ENCODE results near the gene UTP15.

DNA sequence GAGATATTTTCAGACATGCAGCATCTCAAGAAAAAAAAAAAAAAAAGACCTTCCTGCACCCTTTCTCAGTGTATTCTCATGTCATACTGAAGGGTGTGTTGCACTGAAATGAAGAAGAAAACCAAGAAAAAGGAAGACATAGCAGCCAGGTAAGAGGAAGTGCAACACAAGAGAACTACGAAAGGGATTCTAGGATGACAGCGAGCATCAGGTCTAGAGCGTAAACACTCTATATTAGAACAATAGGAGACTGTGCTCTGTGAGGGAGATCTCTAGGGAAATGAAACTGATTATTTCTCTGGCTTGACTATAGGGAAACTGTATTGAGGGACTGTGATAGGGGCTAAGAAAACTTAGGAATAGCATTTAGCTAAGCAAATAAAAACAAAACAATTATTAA is 37.3 kb upstream of the UTP15 start:
- TF ChIP-seq, protein P1, sequence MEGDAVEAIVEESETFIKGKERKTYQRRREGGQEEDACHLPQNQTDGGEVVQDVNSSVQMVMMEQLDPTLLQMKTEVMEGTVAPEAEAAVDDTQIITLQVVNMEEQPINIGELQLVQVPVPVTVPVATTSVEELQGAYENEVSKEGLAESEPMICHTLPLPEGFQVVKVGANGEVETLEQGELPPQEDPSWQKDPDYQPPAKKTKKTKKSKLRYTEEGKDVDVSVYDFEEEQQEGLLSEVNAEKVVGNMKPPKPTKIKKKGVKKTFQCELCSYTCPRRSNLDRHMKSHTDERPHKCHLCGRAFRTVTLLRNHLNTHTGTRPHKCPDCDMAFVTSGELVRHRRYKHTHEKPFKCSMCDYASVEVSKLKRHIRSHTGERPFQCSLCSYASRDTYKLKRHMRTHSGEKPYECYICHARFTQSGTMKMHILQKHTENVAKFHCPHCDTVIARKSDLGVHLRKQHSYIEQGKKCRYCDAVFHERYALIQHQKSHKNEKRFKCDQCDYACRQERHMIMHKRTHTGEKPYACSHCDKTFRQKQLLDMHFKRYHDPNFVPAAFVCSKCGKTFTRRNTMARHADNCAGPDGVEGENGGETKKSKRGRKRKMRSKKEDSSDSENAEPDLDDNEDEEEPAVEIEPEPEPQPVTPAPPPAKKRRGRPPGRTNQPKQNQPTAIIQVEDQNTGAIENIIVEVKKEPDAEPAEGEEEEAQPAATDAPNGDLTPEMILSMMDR (IDR thresholded peaks at IDR 0.05 in 2 of 3, conservative IDR thresholded peaks at IDR 0.05 in 1 of 3; ENCODE audit: control insufficient read depth in 2 of 3, extremely low read depth in 1 of 3, insufficient read depth in 1 of 3, low read depth in 3 of 3, low read length in 3 of 3), result no peak
- TF ChIP-seq, protein P2, sequence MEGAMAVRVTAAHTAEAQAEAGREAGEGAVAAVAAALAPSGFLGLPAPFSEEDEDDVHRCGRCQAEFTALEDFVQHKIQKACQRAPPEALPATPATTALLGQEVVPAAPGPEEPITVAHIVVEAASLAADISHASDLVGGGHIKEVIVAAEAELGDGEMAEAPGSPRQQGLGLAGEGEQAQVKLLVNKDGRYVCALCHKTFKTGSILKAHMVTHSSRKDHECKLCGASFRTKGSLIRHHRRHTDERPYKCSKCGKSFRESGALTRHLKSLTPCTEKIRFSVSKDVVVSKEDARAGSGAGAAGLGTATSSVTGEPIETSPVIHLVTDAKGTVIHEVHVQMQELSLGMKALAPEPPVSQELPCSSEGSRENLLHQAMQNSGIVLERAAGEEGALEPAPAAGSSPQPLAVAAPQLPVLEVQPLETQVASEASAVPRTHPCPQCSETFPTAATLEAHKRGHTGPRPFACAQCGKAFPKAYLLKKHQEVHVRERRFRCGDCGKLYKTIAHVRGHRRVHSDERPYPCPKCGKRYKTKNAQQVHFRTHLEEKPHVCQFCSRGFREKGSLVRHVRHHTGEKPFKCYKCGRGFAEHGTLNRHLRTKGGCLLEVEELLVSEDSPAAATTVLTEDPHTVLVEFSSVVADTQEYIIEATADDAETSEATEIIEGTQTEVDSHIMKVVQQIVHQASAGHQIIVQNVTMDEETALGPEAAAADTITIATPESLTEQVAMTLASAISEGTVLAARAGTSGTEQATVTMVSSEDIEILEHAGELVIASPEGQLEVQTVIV (IDR thresholded peaks at IDR 0.05; ENCODE audit: borderline replicate concordance, partially characterized antibody), result no peak
- TF ChIP-seq CHD2 (IDR thresholded peaks at IDR 0.05; ENCODE audit: borderline replicate concordance, low read depth, low read length) (no peak), POLR2AphosphoS2 (IDR thresholded peaks at IDR 0.05; ENCODE audit: low read depth, low read length) (no peak), POLR2A (IDR thresholded peaks at IDR 0.05; ENCODE audit: low read depth, low read length) (no peak)
- TF ChIP-seq, protein P3, sequence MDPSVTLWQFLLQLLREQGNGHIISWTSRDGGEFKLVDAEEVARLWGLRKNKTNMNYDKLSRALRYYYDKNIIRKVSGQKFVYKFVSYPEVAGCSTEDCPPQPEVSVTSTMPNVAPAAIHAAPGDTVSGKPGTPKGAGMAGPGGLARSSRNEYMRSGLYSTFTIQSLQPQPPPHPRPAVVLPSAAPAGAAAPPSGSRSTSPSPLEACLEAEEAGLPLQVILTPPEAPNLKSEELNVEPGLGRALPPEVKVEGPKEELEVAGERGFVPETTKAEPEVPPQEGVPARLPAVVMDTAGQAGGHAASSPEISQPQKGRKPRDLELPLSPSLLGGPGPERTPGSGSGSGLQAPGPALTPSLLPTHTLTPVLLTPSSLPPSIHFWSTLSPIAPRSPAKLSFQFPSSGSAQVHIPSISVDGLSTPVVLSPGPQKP (IDR thresholded peaks at IDR 0.05; ENCODE audit: low read depth, low read length), result no peak

Data from GM12878 (cell line).